GM13976 (cell line): Measurements from ENCODE around the gene SLC44A4.
A peak's percentile ranks its signal among the peaks of the same experiment; 100 is the strongest.

Experiments used
- DNase-seq: peaks from one replicate; pipeline ENCODE4 v3.0.0; 2012; ENCODE audit warnings: low spot score
- in situ Hi-C: fragments of 300-500 bp; cut with MboI; formaldehyde crosslinking; loops from one replicate; pipeline ENCODE4 v1.12.0; 2022; ENCODE audit warnings: low sequenced_read_pairs, mixed read lengths, inconsistent platforms; ENCODE audit not compliant: unreplicated experiment
- TF ChIP-seq, protein P1 (sequence below): IDR thresholded peaks from 2 replicates; pipeline ENCODE4 v1.5.1; 2012; ENCODE audit warnings: borderline replicate concordance, mild to moderate bottlenecking; ENCODE audit not compliant: insufficient read depth; ENCODE audit errors: extremely low read depth, missing control alignments, control extremely low read depth

Gene SLC44A4

DNA sequence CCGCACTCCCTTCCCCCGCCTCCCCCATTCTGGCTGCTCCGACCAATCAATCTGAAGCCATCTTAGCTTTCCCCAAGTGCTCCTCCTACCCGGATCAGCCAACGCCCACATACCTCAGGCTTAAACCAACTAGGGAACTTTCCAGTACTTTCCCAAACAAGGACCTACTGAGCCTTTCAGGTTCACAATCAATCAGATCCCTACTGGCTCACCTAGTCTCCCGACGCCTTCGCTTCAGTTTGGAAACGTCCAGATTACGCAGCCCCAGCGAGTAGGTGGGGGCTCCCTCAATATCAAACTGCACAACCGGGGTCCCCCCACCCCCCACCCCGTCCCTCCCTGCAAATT lies 64.1 kb downstream of the SLC44A4 start:
- TF ChIP-seq, protein P1, sequence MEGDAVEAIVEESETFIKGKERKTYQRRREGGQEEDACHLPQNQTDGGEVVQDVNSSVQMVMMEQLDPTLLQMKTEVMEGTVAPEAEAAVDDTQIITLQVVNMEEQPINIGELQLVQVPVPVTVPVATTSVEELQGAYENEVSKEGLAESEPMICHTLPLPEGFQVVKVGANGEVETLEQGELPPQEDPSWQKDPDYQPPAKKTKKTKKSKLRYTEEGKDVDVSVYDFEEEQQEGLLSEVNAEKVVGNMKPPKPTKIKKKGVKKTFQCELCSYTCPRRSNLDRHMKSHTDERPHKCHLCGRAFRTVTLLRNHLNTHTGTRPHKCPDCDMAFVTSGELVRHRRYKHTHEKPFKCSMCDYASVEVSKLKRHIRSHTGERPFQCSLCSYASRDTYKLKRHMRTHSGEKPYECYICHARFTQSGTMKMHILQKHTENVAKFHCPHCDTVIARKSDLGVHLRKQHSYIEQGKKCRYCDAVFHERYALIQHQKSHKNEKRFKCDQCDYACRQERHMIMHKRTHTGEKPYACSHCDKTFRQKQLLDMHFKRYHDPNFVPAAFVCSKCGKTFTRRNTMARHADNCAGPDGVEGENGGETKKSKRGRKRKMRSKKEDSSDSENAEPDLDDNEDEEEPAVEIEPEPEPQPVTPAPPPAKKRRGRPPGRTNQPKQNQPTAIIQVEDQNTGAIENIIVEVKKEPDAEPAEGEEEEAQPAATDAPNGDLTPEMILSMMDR, result no peak
- in situ Hi-C loops, result no loop called here
- DNase-seq, result peak; percentile 82

DNA sequence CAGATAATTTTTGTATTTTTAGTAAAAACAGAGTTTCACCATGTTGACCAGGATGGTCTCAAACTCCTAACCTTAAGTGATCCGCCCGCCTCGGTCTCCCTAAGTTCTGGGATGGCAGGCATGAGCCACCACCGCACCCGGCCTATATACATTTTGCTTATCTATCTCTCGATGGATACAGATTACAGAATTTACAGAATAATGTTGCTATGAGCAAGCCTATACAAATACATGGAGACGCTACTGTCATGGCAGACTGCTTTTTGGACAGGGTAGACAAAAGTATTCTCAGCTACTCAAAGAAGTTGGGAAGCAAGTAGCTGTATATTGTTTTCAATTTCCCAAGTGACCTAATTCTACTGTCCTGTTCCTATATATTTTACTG lies 65.3 kb downstream of the SLC44A4 start:
- no peak for DNase-seq
- in situ Hi-C loops, result no loop called here
- TF ChIP-seq, protein P1, result no peak
